Measurements from ENCODE around the gene CACNA1F.
"Not testable (repeated sequence)": the region's sequence is repeated elsewhere in the genome, so short reads cannot be mapped to it uniquely, and the experiment has no call there.

CACNA1F gene

GRCh38 chrX:49174723-49175122, 58.4 kb downstream of the CACNA1F start:
- DNase-seq (ENCODE audit: low spot score) = no peak

- not testable (repeated sequence) for DNase-seq (ENCODE audit: low spot score)
Observed at GRCh38 chrX:49173544-49173943, 59.6 kb downstream of the CACNA1F start.

- DNase-seq (ENCODE audit: low spot score) = no peak
Observed at GRCh38 chrX:49172280-49172780, 60.8 kb downstream of the CACNA1F start.

GRCh38 chrX:49171752-49172279, 61.3 kb downstream of the CACNA1F start, which contains the start of gene PLP2:
TSS of gene PLP2 (plus strand) at chrX:49171898. CDS start at chrX:49172001, 103 bp downstream.
- DNase-seq (ENCODE audit: low spot score) = no peak

- no peak for DNase-seq (ENCODE audit: low spot score)
Observed at GRCh38 chrX:49167740-49168108, 65.4 kb downstream of the CACNA1F start.

- no peak for DNase-seq (ENCODE audit: low spot score)
Observed at GRCh38 chrX:49166914-49167739, 66.0 kb downstream of the CACNA1F start.

GRCh38 chrX:49165901-49166881, 66.9 kb downstream of the CACNA1F start:
- no peak for DNase-seq (ENCODE audit: low spot score)

- DNase-seq (ENCODE audit: low spot score) = no peak
Observed at GRCh38 chrX:49164589-49165360, 68.4 kb downstream of the CACNA1F start.

GRCh38 chrX:49163555-49164419, 69.4 kb downstream of the CACNA1F start:
- peak; percentile 96 for DNase-seq (ENCODE audit: low spot score)

GRCh38 chrX:49162620-49163019, 70.5 kb downstream of the CACNA1F start, which contains the start of gene MAGIX:
TSS of gene MAGIX (plus strand) at chrX:49162758. CDS start at chrX:49162890, 132 bp downstream.
- no peak for DNase-seq (ENCODE audit: low spot score)

GRCh38 chrX:49161632-49162031, 71.5 kb downstream of the CACNA1F start:
- no peak for DNase-seq (ENCODE audit: low spot score)

- DNase-seq (ENCODE audit: low spot score) = no peak
Observed at GRCh38 chrX:49160908-49161307, 72.2 kb downstream of the CACNA1F start.

GRCh38 chrX:49157194-49157593, 75.9 kb downstream of the CACNA1F start:
- DNase-seq (ENCODE audit: low spot score) = no peak

GRCh38 chrX:49155900-49156837, 77.0 kb downstream of the CACNA1F start:
- DNase-seq (ENCODE audit: low spot score) = peak; percentile 76

- no peak for DNase-seq (ENCODE audit: low spot score)
Observed at GRCh38 chrX:49155243-49155899, 77.8 kb downstream of the CACNA1F start.

Measured in HuH-7.5 (cell line).